8988T (cell line): Measurements from ENCODE around the gene CHML.

ENCODE experiments used
- DNase-seq: peaks from one replicate; pipeline ENCODE4 v3.0.0; 2011

Gene CHML

DNA sequence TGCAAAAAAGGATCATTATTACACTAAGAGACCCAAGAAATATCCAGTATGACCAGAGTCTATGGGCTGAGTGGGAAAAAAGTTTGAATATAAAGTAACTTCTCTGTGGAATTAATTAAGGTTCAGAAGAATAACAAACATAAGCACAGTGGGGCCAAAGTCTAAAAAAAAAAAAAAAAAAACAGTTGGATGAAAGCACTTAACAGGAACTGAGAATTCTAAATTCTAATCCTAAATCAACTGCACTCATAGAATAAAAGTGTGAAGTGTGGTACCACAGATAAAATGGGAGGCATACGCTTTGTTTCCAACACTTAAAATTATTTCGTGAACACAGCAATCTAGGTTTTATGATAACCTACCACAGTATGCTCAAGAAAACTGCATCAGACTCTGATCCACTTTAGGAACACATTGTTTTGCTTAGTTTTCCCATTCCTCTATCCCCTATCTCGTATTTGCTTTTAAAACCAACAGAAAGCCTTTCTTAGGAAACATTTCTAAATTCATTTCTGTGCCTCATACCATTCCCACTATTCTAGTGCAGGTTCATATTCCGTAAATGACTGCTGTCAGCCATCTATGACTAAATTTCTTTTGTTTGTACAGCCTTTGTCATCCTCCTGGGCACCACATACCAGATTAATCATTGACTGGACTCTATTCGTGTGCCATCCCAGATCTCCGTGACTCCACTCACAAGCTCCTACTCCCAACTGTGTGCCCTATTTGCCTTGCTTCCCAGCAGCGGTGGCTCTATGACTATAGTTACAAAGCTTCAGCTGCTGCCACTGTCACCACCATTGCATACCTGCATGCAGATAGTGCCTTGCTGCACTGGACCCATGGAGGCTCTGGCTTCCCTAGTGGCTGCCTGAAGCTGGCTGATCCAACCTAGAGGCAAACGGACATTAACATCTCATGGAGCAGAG is 24.9 kb downstream of the CHML start:
- DNase-seq, result no peak

GRCh38 chr1:241614572-241614971 is 25.6 kb downstream of the CHML start:
- DNase-seq, result no peak

- no peak for DNase-seq
Observed at GRCh38 chr1:241614144-241614543, 26.0 kb downstream of the CHML start.

DNA sequence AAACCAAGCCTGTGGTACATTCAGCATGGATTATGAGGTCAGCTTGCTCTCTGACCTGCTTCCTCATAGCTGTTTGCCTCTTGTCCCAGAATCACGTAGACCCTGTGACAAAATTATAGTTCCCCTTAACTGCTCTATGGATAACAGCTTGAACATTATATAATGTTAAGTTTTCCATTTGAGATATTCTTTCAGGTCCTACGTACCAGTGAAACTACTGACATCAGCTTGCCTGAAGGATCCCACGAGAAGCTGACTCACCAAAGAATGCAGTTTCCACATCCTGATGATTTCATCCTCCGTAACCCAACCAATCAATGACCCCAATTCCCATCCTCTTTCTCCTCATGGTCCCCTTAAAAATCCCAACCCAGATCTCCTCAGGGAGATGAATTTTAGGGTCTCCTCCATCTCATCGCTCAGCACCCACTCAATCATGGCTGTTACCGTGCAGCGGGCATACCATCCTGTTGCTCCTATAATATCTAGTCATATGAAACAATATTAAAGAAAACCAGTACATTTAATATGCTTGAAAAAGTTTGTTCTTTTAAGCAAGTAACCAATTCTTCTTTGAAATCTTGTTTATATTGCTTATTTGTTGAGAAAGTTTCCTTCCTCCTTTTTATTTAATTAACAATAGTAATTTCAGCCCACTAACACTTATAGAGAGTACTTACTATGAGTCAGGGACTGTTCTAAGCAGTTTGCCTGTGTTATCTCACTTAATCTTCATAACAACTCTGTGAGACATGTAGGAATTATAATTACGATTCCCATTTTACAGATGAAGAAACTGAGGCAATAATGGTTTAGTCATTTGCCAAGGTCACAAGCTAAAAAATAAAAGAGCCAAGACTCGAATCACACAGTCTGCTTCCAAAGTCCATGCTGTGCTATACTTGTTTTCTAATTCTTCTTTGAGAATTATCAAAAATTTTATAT is 27.4 kb downstream of the CHML start:
- DNase-seq, result no peak

GRCh38 chr1:241611736-241612135 is 28.4 kb downstream of the CHML start:
- no peak for DNase-seq

DNA sequence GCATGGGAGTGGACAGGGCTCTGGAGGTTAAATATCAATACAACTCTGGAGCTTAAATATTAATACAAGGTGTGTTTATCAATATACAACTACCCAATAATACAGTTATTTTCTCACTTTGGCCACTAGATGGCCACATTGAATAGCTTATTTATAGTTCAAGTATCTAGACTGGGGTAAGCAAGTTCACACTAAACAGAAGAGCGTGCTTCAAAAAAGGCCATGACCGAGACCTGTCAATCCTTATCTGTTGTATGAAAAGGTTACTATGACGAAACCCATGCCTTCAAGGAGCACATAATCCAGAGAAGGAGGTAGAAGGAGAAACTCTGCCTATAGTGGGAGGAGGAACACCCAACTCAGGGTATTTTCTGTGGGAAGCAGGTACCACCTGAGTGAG is 29.1 kb downstream of the CHML start:
- DNase-seq, result no peak

GRCh38 chr1:241610056-241610815 is 29.9 kb downstream of the CHML start:
- no peak for DNase-seq

DNA sequence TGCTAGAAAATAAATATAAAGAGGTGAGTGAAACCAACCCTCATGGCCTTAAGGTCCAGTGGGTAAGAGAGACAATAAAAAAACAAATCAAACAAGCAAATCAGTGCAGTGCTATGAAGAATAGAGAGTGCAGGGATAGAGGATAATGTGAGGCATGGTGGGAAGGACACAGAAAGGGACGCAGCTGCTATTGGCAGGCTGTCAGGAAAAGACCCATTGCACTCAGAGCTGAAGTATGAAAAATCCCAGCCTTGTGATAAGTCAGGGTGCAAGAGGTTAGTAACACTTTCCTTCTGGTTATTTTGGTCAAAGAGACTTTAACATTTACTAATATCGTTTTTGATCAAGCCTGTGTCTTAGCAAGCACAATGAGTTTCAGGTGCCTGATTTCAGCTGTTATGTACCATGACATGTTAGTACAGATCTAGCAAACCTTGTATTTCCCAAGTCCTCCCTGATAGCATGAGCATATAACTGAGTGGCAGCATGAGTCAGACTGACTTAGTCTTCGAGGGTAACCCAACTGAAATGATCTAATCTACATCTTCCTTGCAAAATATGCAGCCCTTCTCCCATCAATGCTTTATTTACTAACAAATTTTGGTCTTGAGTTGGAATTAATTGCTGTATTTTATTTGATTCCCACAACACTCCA is 31.7 kb downstream of the CHML start:
- no peak for DNase-seq

DNA sequence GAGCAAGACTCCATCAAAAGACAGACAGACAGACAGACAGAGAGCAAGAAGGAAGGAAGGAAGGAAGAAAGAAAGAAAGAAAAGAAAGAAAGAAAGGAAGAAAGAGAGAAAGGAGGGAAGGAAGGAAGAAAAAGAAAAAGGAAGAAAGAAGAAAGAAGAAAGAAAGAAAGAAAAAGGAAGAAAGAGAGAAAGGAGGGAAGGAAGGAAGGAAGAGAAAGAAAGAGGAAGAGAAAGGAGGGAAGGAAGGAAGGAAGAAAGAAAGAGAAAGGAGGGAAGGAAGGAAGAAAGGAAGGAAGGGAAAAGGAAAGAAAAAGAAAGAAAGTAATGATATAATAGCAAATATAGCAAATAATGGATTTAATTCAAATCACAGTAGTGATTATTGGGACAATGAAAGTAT is 32.7 kb downstream of the CHML start:
- DNase-seq, result no peak

GRCh38 chr1:241606544-241606943 is 33.6 kb downstream of the CHML start:
- no peak for DNase-seq

- DNase-seq, result no peak
Observed at GRCh38 chr1:241605146-241605805, 34.9 kb downstream of the CHML start.

- DNase-seq, result no peak
Observed at GRCh38 chr1:241603731-241604245, 36.4 kb downstream of the CHML start.

GRCh38 chr1:241600496-241600901 is 39.7 kb downstream of the CHML start:
- DNase-seq, result no peak

GRCh38 chr1:241598249-241598648 is 41.9 kb downstream of the CHML start:
- DNase-seq, result no peak

DNA sequence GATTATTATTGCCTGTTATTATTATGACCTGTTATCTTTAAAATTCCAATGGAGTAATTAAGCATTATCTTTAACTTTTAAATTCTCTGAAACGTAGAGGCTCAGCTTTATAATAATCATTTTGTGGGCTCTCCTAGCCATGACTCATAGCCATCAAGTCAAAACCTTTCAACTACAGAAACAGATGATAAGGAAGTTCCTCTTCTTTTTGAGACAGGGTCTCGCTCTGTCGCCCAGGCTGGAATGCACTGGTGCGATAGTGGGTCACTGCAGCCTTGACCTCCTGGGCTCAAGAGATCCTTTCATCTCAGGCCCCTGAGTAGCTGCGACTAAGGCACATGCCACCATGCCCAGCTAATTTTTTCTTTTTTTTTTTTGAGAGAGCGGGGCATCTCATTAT is 43.5 kb downstream of the CHML start:
- DNase-seq, result no peak

GRCh38 chr1:241593186-241593585 is 47.0 kb downstream of the CHML start:
- no peak for DNase-seq

DNA sequence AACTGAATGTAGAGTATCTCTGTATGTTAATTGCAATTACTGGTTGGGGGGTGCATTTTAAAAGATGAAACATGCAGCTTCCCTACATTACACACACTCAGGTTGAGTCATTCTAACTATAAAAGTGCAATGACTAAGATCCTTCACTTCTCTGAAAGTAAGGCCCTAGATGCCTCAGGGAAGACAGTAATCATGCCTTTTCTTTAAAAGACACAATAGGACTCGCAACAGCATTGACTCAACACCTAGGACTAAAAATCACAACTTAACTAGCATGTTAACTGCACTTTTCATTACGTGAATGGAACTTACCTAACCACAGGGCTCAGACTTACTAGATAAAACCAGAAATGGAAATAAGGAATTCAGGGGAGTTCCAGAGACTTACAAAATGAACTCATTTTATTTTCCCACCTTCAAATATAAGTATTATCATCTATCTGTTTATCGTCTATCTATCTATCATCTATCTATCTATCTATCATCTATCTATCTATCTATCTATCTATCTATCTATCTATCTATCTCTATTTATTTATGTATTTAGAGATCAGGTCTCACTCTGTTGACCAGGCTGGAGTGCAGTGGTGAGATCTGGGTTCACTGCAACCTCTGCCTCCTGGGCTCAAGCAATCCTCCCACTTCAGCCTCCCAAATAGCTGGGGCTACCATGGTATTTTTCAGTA is 47.8 kb downstream of the CHML start:
- no peak for DNase-seq

GRCh38 chr1:241591736-241592135 is 48.4 kb downstream of the CHML start:
- no peak for DNase-seq

DNA sequence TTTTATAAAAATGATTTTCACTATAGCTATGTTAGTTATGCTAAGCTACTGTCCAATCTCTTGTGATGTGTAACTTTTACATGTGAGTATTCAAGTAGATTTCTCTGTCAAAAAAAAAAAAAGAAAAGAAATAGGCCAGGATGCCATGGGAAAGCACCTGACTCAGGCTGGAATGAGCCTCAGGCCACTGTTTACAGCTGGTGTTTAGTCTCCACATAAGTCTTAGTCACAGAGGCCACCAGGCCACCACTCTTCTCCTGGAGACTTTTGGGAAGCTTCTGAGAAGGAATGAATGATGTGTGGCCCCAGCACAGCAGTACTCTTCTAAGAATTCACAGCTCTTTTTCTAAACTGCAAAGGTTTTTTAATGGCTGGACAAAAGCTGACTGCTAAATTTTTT is 48.9 kb downstream of the CHML start:
- DNase-seq, result no peak

- no peak for DNase-seq
Observed at GRCh38 chr1:241590719-241591118, 49.5 kb downstream of the CHML start.
